H9 (cell line): ENCODE data around the gene LRP1B. TPM values are rescaled to one million over a fixed set of nuclear protein-coding genes. Genes with fewer than 3 reads are reported as not detected.

Source experiments
- DNase-seq: peaks from one replicate; pipeline ENCODE4 v3.0.0-alpha.2; 2017
- H2AFZ ChIP-seq: one replicate; pipeline ENCODE4 v1.6.1; 2013; ENCODE audit warnings: mild to moderate bottlenecking, low read length, control low read depth, moderate library complexity
- H2AK5ac ChIP-seq: 2 replicates; pipeline ENCODE4 v1.6.1; 2013; ENCODE audit warnings: low read length, control low read depth, mixed read lengths; ENCODE audit not compliant: insufficient read length
- H2BK120ac ChIP-seq: one replicate; pipeline ENCODE4 v1.6.1; 2013; ENCODE audit warnings: low read depth, mild to moderate bottlenecking, low read length, control low read depth, inconsistent platforms; ENCODE audit not compliant: poor library complexity, severe bottlenecking
- H2BK12ac ChIP-seq: 2 replicates; pipeline ENCODE4 v1.6.1; 2013; ENCODE audit warnings: low read length, control low read depth, mixed read lengths, low read depth; ENCODE audit not compliant: insufficient read length
- H2BK15ac ChIP-seq: 2 replicates; pipeline ENCODE4 v1.6.1; 2013; ENCODE audit warnings: low read depth, low read length, control low read depth
- H2BK20ac ChIP-seq: one replicate; pipeline ENCODE4 v1.6.1; 2013; ENCODE audit warnings: low read depth, mild to moderate bottlenecking, low read length, control low read depth, inconsistent platforms; ENCODE audit not compliant: poor library complexity, severe bottlenecking
- H2BK5ac ChIP-seq: 2 replicates; pipeline ENCODE4 v1.6.1; 2013; ENCODE audit warnings: low read length, control low read depth, mixed read lengths; ENCODE audit not compliant: insufficient read length
- H3K14ac ChIP-seq: 2 replicates; pipeline ENCODE4 v1.6.1; 2013; ENCODE audit warnings: low read length, control low read depth; ENCODE audit not compliant: insufficient read depth
- H3K18ac ChIP-seq: 2 replicates; pipeline ENCODE4 v1.6.1; 2013; ENCODE audit warnings: low read depth, mild to moderate bottlenecking, mixed read lengths, low read length, control low read depth; ENCODE audit not compliant: insufficient read length
- H3K23ac ChIP-seq: 2 replicates; pipeline ENCODE4 v1.6.1; 2013; ENCODE audit warnings: low read length, control low read depth, mixed read lengths, low read depth; ENCODE audit not compliant: insufficient read length
- H3K23me2 ChIP-seq: 2 replicates; pipeline ENCODE4 v1.6.1; 2013; ENCODE audit warnings: low read depth, mild to moderate bottlenecking, mixed read lengths, low read length, control low read depth; ENCODE audit not compliant: insufficient read length, poor library complexity, severe bottlenecking
- H3K27ac ChIP-seq: 2 replicates; pipeline ENCODE4 v1.5.1; 2013; ENCODE audit warnings: low read length, control low read depth, mixed read lengths, low read depth; ENCODE audit not compliant: insufficient read length
- H3K27me3 ChIP-seq: 2 replicates; pipeline ENCODE4 v1.6.1; 2013; ENCODE audit warnings: low read length, control low read depth, inconsistent platforms; ENCODE audit not compliant: insufficient read depth
- H3K4ac ChIP-seq: 2 replicates; pipeline ENCODE4 v1.6.1; 2013; ENCODE audit warnings: low read depth, mild to moderate bottlenecking, control low read depth, inconsistent platforms, low read length, moderate library complexity
- H3K4me1 ChIP-seq: 2 replicates; pipeline ENCODE4 v1.6.1; 2013; ENCODE audit warnings: low read length, control low read depth, inconsistent platforms; ENCODE audit not compliant: insufficient read depth
- H3K4me2 ChIP-seq: 2 replicates; pipeline ENCODE4 v1.6.1; 2013; ENCODE audit warnings: low read length, control low read depth, mixed read lengths; ENCODE audit not compliant: insufficient read length, insufficient read depth
- H3K56ac ChIP-seq: 2 replicates; pipeline ENCODE4 v1.6.1; 2013; ENCODE audit warnings: low read depth, mild to moderate bottlenecking, mixed read lengths, low read length, control low read depth; ENCODE audit not compliant: insufficient read length
- H3K79me1 ChIP-seq: 2 replicates; pipeline ENCODE4 v1.6.1; 2013; ENCODE audit warnings: low read depth, mild to moderate bottlenecking, moderate library complexity, low read length, control low read depth, inconsistent platforms; ENCODE audit not compliant: insufficient read depth, poor library complexity, severe bottlenecking
- H3K79me2 ChIP-seq: 2 replicates; pipeline ENCODE4 v1.6.1; 2013; ENCODE audit warnings: low read length, control low read depth, inconsistent platforms; ENCODE audit not compliant: insufficient read depth
- H3K9ac ChIP-seq: 2 replicates; pipeline ENCODE4 v1.6.1; 2013; ENCODE audit warnings: low read length, control low read depth, mixed read lengths; ENCODE audit not compliant: insufficient read length; ENCODE audit errors: extremely low read depth
- H3K9me3 ChIP-seq: one replicate; pipeline ENCODE4 v1.6.1; 2013; ENCODE audit warnings: low read depth, low read length, inconsistent platforms; ENCODE audit not compliant: control insufficient read depth
- H3T11ph ChIP-seq: one replicate; pipeline ENCODE4 v1.6.1; 2013; ENCODE audit warnings: mild to moderate bottlenecking, low read length, control low read depth, inconsistent platforms
- H4K20me1 ChIP-seq: one replicate; pipeline ENCODE4 v1.6.1; 2013; ENCODE audit not compliant: control insufficient read depth, insufficient read length, insufficient read depth
- H4K5ac ChIP-seq: 2 replicates; pipeline ENCODE4 v1.6.1; 2013; ENCODE audit warnings: low read depth, mild to moderate bottlenecking, mixed read lengths, low read length, control low read depth; ENCODE audit not compliant: insufficient read length
- H4K8ac ChIP-seq: replicated peaks from 2 replicates; pipeline ENCODE4 v1.6.1; 2013; ENCODE audit warnings: low read length, control low read depth, mixed read lengths, low read depth; ENCODE audit not compliant: insufficient read length
- H4K91ac ChIP-seq: 2 replicates; pipeline ENCODE4 v1.6.1; 2013; ENCODE audit warnings: low read depth, mild to moderate bottlenecking, moderate library complexity, mixed read lengths, low read length, control low read depth; ENCODE audit not compliant: insufficient read length
- H3K27ac Mint-ChIP-seq, 3 experiments: 2 replicates in 2 of 3; 3 replicates in 1 of 3; pipeline ENCODE4 v1.8.0; 2020 to 2021; ENCODE audit warnings: mixed read lengths in 3 of 3, mild to moderate bottlenecking in 1 of 3, moderate library complexity in 1 of 3
- H3K27me3 Mint-ChIP-seq: 2 replicates; pipeline ENCODE4 v1.8.0; 2021; ENCODE audit warnings: low read depth, mild to moderate bottlenecking, moderate library complexity, mixed read lengths
- H3K36me3 Mint-ChIP-seq, 3 experiments: 2 replicates in 2 of 3; 3 replicates in 1 of 3; pipeline ENCODE4 v1.8.0; 2020 to 2021; ENCODE audit warnings: low read depth in 3 of 3, mixed read lengths in 3 of 3; ENCODE audit not compliant: insufficient read depth in 1 of 3
- H3K4me1 Mint-ChIP-seq, 2 experiments: 2 replicates each; pipeline ENCODE4 v1.8.0; 2020; ENCODE audit warnings: mixed read lengths in 2 of 2
- H3K4me3 Mint-ChIP-seq, 2 experiments: 2 replicates in 1 of 2; 3 replicates in 1 of 2; pipeline ENCODE4 v1.8.0; 2020 to 2021; ENCODE audit warnings: mild to moderate bottlenecking in 2 of 2, mixed read lengths in 2 of 2, moderate library complexity in 1 of 2
- H3K9me3 Mint-ChIP-seq, 2 experiments: 2 replicates in 1 of 2; 3 replicates in 1 of 2; pipeline ENCODE4 v1.8.0; 2020; ENCODE audit warnings: mild to moderate bottlenecking in 2 of 2, mixed read lengths in 2 of 2, moderate library complexity in 1 of 2
- CTCF ChIP-seq: fragments of 200-600 bp; sonication (generic); conservative IDR thresholded peaks from 3 replicates; pipeline ENCODE4 v1.8.0; 2021; ENCODE audit warnings: antibody characterized with exemption, mild to moderate bottlenecking
- WGBS: extraction: QIAGEN DNeasy Blood & Tissue Kit; methylation state at CpG from one replicate; pipeline ENCODE4 v1.1.7; 2013; ENCODE audit warnings: missing lambda C conversion rate, low lambda C conversion rate, mixed read lengths; ENCODE audit not compliant: insufficient read length; ENCODE audit errors: extremely low coverage; 5-methylcytosine and 5-hydroxymethylcytosine counted together
- total RNA-seq: library from RNA; stranded (reverse); gene quantifications from 2 replicates; pipeline ENCODE4 v1.2.1, GENCODE V29; 2021

LRP1B gene
- total RNA-seq, 1 experiment from 2014 or later, result not detected

DNA sequence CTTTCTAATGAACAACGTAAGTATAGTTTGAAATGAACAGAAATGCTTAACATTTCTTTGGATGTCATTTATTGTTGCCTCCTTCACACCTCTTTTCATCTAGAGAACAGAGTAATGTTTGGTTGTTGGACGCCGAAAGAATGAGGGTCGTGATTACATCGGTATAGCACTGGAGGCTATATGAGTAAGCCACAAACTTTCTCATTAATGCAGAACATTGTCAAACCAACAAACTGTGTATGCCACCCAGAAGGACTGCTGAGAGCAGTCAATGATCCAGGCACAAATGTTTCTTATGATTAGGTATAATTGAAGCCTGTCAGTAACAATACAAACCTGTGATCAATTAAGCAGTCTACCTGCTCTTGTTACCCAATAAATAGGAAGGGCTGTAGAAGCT, 1855.9 kb downstream of the LRP1B start:
- H2BK15ac ChIP-seq, result no peak overlapping the region
- Mint-ChIP-seq H3K27ac (no peak overlapping the region), H3K4me1 (no peaks in the 10 kb centered on the region), H3K4me3 (no peak overlapping the region), H3K9me3 (no peaks in the 10 kb centered on the region; a peak in 1 of 5 replicates), H3K27me3 (no peaks in the 10 kb centered on the region), H3K36me3 (no peaks in the 10 kb centered on the region; a peak in 1 of 7 replicates)
- no peak overlapping the region for H3T11ph ChIP-seq
- no peak for TF ChIP-seq CTCF
- H3K23me2 ChIP-seq, result no peaks in the 10 kb centered on the region
- no peak overlapping the region for H2BK20ac ChIP-seq
- no peak overlapping the region for H2AK5ac ChIP-seq
- no peak overlapping the region for H2AFZ ChIP-seq
- no peaks in the 10 kb centered on the region for H3K79me1 ChIP-seq
- no peak overlapping the region for H4K91ac ChIP-seq
- no peak for DNase-seq
- no peaks in the 10 kb centered on the region for H3K9me3 ChIP-seq
- no peak overlapping the region for H3K23ac ChIP-seq
- H3K4ac ChIP-seq, result no peak overlapping the region
- no peak overlapping the region for H2BK12ac ChIP-seq
- H2BK5ac ChIP-seq, result no peak overlapping the region
- H3K18ac ChIP-seq, result no peak overlapping the region
- no peak overlapping the region for H3K27ac ChIP-seq
- no CpG with 5 or more reads among the region's 5 CpGs for WGBS
- no peaks in the 10 kb centered on the region for H3K27me3 ChIP-seq
- H3K4me1 ChIP-seq, result no peaks in the 10 kb centered on the region
- no peaks in the 10 kb centered on the region for H4K20me1 ChIP-seq
- no peak overlapping the region for H3K4me2 ChIP-seq
- H4K5ac ChIP-seq, result no peak overlapping the region
- no peak overlapping the region for H3K9ac ChIP-seq
- no peak overlapping the region for H3K56ac ChIP-seq
- no peaks in the 10 kb centered on the region for H3K79me2 ChIP-seq
- no peak overlapping the region for H4K8ac ChIP-seq
- H3K14ac ChIP-seq, result no peak overlapping the region
- no peak overlapping the region for H2BK120ac ChIP-seq
